Testis (tissue), 3 donors: ENCODE measurements around the gene KHDC4. TPM values are rescaled to one million over a fixed set of nuclear protein-coding genes. Genes with fewer than 3 reads are reported as not detected.
A peak's percentile ranks its signal among the peaks of the same experiment; 100 is the strongest.

ENCODE experiments used
- DNase-seq: peaks from one replicate; pipeline ENCODE4 v3.0.0-alpha.2; 2019
- H3K27ac ChIP-seq, 2 donors: fragments of 200-600 bp; sonication (generic); one replicate each; pipeline ENCODE4 v1.5.1; 2019
- H3K27me3 ChIP-seq: fragments of 200-600 bp; sonication (generic); one replicate; pipeline ENCODE4 v1.5.1; 2019
- H3K36me3 ChIP-seq: fragments of 200-600 bp; sonication (generic); one replicate; pipeline ENCODE4 v1.5.1; 2017; ENCODE audit warnings: low read depth; ENCODE audit errors: missing control alignments
- H3K4me1 ChIP-seq: fragments of 200-600 bp; sonication (generic); one replicate; pipeline ENCODE4 v1.5.1; 2019
- H3K4me3 ChIP-seq, 2 donors: fragments of 200-600 bp; sonication (generic); one replicate each; pipeline ENCODE4 v1.5.1; 2017 to 2019
- H3K9me3 ChIP-seq: fragments of 200-600 bp; sonication (generic); one replicate; pipeline ENCODE4 v1.5.1; 2017
- CTCF ChIP-seq, 3 experiments: fragments of 450-650 bp in 2 of 3; fragments of 200-600 bp in 1 of 3; sonication (generic) in 1 of 3; IDR thresholded peaks; one replicate each; pipeline ENCODE4 v1.5.1; 2016 to 2019; ENCODE audit warnings: antibody characterized with exemption in 3 of 3, mild to moderate bottlenecking in 2 of 3, moderate library complexity in 1 of 3
- POLR2A ChIP-seq: fragments of 450-650 bp; IDR thresholded peaks from one replicate; pipeline ENCODE4 v1.6.1; 2017; ENCODE audit warnings: antibody characterized with exemption, mild to moderate bottlenecking, moderate library complexity
- WGBS, 2 donors: methylation state at CpG; one replicate each; pipeline ENCODE4 v1.1.5; 2018; 5-methylcytosine and 5-hydroxymethylcytosine counted together
- intact Hi-C: fragments of 100-400 bp; cut with DNase I; formaldehyde crosslinking; loops from one replicate; pipeline ENCODE4 v1.15.1; 2023; ENCODE audit warnings: low total_unique reads
- polyA plus RNA-seq: library from polyadenylated mRNA; stranded (reverse); fragments of 350-450 nt; fragmentation: Illumina TruSeq; extraction: RNeasy Lipid Tissue Mini Kit (QIAGEN cat#74804); gene quantifications from one replicate; pipeline ENCODE4 v1.2.3, GENCODE V29; 2014; ENCODE audit warnings: low read depth, low replicate concordance; ENCODE audit not compliant: insufficient read depth
- total RNA-seq, 2 donors: library from RNA; depleted of rRNA; stranded (reverse); fragments of >200 nt; gene quantifications; one replicate each; pipeline ENCODE4 v1.2.3, GENCODE V29; 2016

KHDC4 gene
- total and polyA plus RNA-seq, 3 donors from 2014 or later: 45.5 to 95.3 (median 84.5) TPM

GRCh38 chr1:155910621-155911121, 23.5 kb downstream of the KHDC4 start:
- H3K27me3 ChIP-seq: no peaks in the 10 kb centered on the region
- TF ChIP-seq CTCF (IDR thresholded peaks at IDR 0.05) (no peak), POLR2A (no peak)
- WGBS, 2 donors: 0 to 1% methylated on average over 11 of the region's 11 CpGs
- intact Hi-C loops: no loop called here
- H3K4me1 ChIP-seq: peaks cover 5% of the 10 kb centered on the region
- H3K9me3 ChIP-seq: no peaks in the 10 kb centered on the region
- H3K4me3 ChIP-seq: peak overlapping the region; percentile 78 to 87
- no peaks in the 10 kb centered on the region for H3K36me3 ChIP-seq
- H3K27ac ChIP-seq: peak overlapping the region; percentile 93 to 95
- peak; percentile 51 for DNase-seq

- Histone ChIP-seq H3K9me3 (no peaks in the 10 kb centered on the region), H3K4me1 (peaks cover 5% of the 10 kb centered on the region), H3K27me3 (no peaks in the 10 kb centered on the region), H3K27ac (peak overlapping the region in 1 of 2 donors; percentile 95), H3K36me3 (no peaks in the 10 kb centered on the region), H3K4me3 (no peak overlapping the region)
- TF ChIP-seq POLR2A (no peak), CTCF (IDR thresholded peaks at IDR 0.05) (no peak)
- 71 to 83% methylated on average over 4 of the region's 4 CpGs for WGBS, 2 donors
- DNase-seq: no peak
- intact Hi-C loops: no loop called here
Observed at GRCh38 chr1:155909894-155910293, 24.3 kb downstream of the KHDC4 start.

- H3K27me3 ChIP-seq: no peaks in the 10 kb centered on the region
- H3K27ac ChIP-seq: no peak overlapping the region
- TF ChIP-seq POLR2A: no peak
- no peak for TF ChIP-seq CTCF (IDR thresholded peaks at IDR 0.05)
- no peak overlapping the region for H3K4me3 ChIP-seq
- DNase-seq: no peak
- no peaks in the 10 kb centered on the region for H3K36me3 ChIP-seq
- H3K4me1 ChIP-seq: no peaks in the 10 kb centered on the region
- intact Hi-C loops: no loop called here
- 93 to 96% methylated on average over 12 of the region's 12 CpGs for WGBS, 2 donors
- no peaks in the 10 kb centered on the region for H3K9me3 ChIP-seq
Observed at GRCh38 chr1:155904261-155904660, 30.0 kb downstream of the KHDC4 start.

- no peak for TF ChIP-seq CTCF (IDR thresholded peaks at IDR 0.05)
- WGBS, 2 donors: 69 to 71% methylated on average over 4 of the region's 4 CpGs
Observed at GRCh38 chr1:155900161-155900560, 34.1 kb downstream of the KHDC4 start.

GRCh38 chr1:155899683-155900082, 34.5 kb downstream of the KHDC4 start:
- no peaks in the 10 kb centered on the region for H3K4me1 ChIP-seq
- no peaks in the 10 kb centered on the region for H3K27me3 ChIP-seq
- H3K9me3 ChIP-seq: no peaks in the 10 kb centered on the region
- 90 to 92% methylated on average over 2 of the region's 2 CpGs for WGBS, 2 donors
- intact Hi-C loops: no loop called here
- H3K4me3 ChIP-seq: no peak overlapping the region
- TF ChIP-seq POLR2A (no peak), CTCF (IDR thresholded peaks at IDR 0.05) (no peak)
- H3K27ac ChIP-seq: no peak overlapping the region
- no peaks in the 10 kb centered on the region for H3K36me3 ChIP-seq
- DNase-seq: no peak

More at GRCh38 chr1:155900161-155900560, 34.1 kb downstream of the KHDC4 start:
- no peak overlapping the region for H3K4me3 ChIP-seq
- no peaks in the 10 kb centered on the region for H3K36me3 ChIP-seq
- H3K27me3 ChIP-seq: no peaks in the 10 kb centered on the region
- no peak overlapping the region for H3K27ac ChIP-seq
- DNase-seq: no peak
- no peaks in the 10 kb centered on the region for H3K4me1 ChIP-seq
- intact Hi-C loops: no loop called here
- no peaks in the 10 kb centered on the region for H3K9me3 ChIP-seq
